ENCODE results near the gene KRT16.
"Not testable (repeated sequence)": the region's sequence is repeated elsewhere in the genome, so short reads cannot be mapped to it uniquely, and the experiment has no call there.

The KRT16 gene

DNA sequence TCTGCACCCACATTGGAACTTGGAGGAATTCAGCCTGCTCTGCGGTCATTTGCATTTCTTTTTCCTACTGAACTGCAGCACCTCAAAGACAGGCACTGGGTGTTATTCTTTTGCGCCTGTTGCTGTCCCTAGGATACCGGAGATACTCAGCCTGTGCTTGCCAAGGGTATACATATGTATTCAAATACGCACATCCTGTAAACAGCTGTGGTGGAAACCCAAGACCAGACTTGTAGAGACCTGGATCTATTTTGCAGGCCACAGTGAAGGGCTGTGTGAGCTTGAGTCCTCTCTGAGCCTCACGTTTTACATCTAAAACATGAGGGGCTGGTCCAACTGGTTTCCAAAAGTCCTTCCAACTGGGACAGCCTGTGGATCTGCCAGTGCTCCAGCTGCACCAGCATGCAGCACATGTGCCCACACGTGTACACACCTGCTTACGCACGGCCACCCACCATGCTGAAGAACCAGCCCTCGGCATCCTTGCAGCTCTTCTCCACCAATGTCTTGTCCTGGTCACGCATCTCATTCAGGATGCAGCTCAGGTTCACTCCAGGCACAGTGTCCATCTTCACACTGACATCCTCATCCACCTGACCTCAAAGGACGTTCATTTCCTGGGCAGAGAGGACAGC, 16.2 kb upstream of the KRT16 start:
- DNase-seq (ENCODE audit: low read depth in 2 of 2, low spot score in 1 of 2): not testable (repeated sequence)

DNA sequence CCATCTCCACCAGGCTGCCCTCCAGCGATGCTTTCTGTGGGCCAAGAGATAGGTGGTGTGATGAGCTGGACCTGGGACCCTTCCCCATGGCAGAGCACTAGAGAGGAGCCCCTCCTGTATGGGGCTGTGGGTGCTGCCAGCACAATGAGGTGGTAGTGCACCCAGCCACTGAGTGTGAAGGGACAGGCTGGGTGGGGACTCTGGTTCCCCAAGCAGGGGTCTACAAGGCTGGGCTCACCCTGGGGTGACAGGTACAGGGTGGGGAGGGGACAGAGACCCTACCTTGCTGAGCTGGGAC, 15.5 kb upstream of the KRT16 start:
- DNase-seq (ENCODE audit: low read depth in 2 of 2, low spot score in 1 of 2): not testable (repeated sequence)

DNA sequence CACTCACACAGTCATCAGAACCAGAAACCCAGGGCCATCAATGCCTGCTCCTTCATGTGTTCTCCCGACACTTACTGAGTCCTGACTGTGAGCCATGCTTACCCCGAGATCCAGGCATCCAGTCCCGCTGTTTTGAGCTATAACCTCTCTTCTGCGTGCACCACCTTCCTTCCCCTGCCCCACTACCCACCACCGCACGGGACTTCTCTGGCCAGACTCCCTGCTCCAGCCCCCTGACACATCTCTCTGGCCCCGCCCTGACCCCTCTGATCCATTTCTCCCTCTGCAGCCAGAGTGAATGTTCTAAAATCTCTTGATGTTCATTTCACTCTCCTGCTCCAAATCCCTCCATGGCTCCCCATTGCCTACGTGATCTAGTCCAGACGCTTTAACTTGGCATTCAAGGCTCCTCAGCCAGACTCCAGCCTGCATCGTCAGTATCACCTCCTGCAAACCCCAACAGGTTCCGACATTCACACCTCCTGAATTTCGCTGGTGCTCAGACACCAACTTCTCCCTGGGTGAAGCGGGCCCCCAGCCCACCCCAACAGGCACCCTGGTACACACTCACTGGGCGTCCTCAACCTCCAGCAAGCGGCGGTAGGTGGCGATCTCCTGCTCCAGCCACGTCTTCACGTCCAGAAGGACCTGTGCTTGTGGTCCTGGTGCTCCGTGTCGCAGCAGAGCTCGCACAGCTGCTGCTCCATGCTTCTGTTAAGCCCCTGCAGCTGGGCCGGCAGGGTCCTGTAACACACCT, 14.9 kb upstream of the KRT16 start:
- DNase-seq (ENCODE audit: low read depth in 2 of 2, low spot score in 1 of 2): no peak

DNA sequence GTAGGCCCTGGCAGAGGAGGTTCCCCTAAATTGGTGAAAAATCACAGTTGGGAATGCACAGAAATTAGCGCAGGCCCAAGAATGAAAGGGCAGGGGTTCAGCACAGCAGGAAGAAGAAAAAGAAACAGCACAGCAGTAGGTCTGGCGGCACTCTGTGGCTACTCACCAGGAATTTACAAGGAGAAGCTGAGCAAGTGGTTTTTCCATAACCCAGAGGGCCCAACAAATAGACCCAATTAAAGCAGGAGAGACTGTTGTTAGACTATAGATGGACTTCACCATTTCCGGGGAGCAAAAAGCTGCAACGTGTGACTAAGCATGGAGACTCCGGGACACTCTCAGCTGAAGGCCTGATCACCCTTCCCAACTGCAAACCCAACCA, 14.3 kb upstream of the KRT16 start:
- not testable (repeated sequence) for DNase-seq (ENCODE audit: low read depth in 2 of 2, low spot score in 1 of 2)

DNA sequence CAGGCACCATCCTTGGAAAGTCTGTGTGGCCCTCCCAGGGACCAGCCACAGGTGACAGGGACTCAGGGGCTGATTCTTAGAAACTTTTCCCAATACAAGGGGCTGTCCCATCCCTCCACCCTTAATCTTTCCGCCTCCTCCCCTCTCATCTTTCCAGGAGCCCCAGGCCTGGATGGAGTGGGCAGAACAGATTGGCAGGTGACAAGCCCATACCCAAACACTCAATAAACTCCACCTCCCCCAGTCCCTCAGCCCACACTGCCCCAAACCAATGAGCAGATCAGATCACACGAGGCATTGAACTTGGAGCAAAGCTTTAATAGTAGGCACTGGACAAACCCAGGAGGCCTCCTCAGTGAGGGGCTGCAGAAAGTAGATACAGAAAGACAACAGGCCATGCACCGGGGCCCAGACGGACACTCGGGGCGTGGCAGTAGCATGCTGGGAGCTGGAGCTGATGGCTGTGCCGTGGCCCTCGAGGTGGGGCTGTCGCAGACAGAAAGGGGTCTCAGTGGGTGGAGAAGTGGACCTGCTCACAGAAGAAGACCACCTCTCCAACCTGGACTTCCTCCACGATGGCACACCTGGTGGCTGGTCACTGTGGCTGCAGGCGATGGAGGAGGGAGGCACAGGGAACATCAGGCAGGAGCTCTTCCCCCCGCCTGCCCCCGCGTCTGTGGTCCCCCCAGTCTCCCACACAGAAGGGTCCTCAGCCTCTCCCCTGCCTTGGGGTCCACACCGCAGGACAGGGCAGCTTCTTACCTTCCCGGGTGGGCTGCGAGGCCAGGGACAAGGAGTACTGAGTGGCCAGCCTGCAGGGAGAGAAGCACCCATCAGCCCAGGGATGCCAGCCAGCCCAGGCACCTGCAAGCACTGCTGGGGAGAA, 13.7 kb upstream of the KRT16 start:
- not testable (repeated sequence) for DNase-seq (ENCODE audit: low read depth in 2 of 2, low spot score in 1 of 2)

DNA sequence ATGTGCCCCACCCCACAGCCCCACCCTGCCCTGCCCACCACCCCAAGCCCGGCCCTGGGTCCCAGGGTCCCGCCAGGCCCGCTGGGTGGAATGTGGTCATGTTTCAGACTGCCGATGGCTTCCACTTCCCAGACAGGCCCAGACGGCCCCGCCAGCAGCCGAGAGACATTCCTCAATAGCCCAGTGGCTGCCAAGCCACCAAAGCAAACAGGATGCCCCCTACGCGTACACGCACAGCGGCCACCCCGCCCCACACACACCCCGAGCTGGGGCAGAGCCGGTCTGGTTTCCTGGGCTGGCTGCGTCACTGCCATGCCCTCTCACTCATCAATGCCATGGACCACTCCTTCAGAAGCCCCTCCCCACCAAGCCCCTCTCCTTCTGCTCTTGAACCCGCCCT, 13.0 kb upstream of the KRT16 start:
- DNase-seq (ENCODE audit: low read depth in 2 of 2, low spot score in 1 of 2): no peak

DNA sequence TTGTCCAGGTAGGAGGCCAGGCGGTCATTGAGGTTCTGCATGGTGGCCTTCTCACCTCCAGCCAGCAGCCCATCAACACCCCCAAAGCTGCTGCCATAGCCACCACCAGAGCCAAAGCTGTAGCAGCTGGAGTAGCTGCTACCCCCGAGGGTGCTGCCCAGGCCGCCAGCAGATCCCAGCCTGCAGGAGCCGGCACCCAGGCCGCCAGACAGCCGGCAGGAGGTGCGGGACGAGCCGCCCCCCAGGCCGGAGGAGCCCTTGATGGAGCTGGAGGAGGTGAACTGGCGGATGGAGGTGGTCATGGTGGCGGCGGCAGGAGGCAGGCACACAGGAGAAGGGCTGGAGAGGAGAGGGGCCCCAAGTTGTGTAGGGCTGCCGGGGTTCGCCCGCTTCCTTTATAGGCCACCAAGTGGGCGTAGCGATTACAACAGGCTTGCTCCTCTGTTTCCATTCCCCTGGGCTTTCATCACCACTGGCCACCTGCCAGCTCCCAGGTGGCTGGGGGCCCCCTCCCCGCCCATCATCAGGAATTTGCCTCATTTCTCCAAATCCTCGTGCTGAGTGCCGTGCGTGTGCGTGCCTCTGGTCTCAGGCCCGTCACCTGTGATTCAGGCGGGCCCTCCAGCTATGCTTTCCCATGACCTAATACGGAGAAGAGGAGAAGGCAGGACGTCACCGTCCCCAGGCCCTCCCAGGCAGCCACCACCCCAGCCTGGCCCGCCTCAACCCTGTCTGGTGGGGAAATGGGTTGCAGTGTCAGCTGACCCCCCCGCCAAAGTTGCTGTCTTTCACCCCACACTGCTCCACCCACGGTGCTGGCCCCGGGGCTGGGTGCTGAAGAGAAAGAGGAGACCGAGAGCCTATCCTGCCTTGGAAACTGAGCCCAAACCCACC, 11.9 kb upstream of the KRT16 start, which contains the start of gene KRT17:
KRT17 (minus strand) TSS at position 368 of the 894 bp plus-strand sequence; CDS start at position 302, 66 bp downstream.
- DNase-seq (ENCODE audit: low read depth in 2 of 2, low spot score in 1 of 2): no peak

DNA sequence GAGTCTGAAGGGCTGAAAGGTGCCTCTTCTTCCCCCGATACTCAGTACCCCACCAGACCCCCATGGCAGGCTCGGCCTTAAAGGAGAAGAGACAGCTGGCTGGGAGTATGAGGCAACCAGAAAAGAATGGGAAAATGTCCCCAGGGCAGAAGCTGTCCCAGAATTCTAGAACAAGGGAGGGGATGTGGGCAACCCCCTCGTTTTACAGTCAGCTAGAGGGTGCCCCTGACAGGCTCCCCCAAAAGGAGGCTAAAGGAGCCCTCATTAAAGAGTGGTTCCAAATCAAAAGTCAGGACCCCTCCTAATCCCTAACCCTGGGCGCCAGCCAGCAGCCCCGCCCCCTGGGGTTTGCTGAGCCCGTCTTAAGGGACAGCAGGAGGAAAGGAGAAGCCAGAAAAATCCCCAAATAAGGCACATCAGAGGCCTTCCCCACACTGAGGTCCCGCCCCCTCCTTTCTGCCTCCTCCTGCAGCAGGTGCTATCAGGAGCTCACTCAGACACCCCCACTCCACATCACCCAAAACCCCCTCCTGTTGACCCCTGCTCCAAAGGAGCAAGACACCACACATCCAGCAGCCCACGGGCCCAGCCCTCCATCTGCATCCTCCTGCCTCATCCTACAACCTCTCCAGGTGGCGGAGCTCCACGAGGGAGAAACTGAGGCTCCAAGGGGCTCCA, 10.8 kb upstream of the KRT16 start:
- not testable (repeated sequence) for DNase-seq (ENCODE audit: low read depth in 2 of 2, low spot score in 1 of 2)

DNA sequence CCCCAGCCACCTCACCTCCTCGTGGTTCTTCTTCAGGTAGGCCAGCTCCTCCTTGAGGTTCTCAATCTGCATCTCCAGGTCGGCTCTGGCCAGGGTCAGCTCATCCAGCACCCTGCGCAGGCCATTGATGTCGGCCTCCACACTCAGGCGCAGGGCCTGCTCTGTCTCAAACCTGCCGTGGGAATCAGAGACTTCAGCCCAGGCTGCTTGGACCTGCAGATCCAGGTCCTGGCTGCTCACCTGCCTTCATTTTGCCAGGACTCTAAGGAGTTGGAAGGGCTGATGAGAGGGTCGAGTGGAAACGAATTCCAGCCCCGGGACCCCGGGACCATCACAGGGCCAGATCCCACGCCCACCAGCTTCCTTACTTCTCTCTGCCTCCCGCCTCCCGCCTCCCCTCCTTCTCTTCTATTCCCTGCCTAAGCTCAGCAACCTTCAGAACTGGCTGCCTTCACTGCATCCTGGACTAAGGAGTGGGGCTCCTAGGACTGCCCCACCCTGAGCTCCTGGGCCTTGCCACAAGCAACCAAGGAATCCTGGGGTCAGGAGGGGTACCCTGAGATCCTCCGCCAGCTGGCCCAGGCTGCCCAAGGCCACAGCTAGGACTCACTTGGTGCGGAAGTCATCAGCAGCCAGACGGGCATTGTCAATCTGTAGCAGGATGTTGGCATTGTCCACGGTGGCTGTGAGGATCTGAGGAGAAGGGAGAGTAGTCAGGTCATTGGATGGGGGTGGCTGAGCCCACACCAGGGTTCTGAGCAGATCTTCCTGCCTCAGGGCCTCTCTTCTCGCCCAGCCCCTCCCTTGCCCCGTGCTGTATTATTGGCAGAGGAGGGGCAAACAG, 10.0 kb upstream of the KRT16 start:
- DNase-seq (ENCODE audit: low read depth in 2 of 2, low spot score in 1 of 2): not testable (repeated sequence)

DNA sequence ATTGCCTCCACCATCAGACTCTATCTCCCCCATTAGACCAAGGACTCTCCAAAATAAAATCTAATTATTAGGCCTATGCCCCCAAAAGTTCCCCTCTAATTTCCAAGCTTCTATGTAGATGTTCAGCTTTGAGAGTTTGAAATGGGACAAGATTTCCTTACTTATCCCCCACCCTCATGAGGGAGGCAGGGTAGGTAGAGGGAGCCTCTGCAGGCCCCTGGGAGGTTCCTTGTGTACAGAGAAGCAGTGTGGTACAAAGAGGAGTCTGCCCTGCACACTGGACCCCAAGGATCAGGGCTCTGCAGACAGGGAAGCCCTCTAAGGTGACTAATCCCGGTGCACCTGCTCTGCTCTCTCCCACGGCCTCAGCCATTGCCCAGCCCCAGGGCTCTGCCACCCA, 9.3 kb upstream of the KRT16 start:
- no peak for DNase-seq (ENCODE audit: low read depth in 2 of 2, low spot score in 1 of 2)

DNA sequence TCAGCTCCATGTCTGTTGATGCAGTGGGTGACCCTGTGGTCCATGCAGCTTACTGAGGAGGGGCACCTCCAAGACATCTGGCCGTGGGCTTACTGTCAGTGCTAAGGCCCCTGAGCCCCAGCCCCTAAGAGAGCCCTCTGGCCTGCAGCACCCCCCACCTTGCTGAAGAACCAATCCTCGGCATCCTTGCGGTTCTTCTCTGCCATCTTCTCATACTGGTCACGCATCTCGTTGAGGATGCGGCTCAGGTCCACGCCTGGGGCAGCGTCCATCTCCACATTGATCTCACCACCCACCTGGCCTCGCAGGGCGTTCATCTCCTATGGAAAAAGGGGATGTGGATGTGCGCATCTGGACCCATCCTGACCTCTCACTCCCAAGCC, 8.9 kb upstream of the KRT16 start:
- not testable (repeated sequence) for DNase-seq (ENCODE audit: low read depth in 2 of 2, low spot score in 1 of 2)

DNA sequence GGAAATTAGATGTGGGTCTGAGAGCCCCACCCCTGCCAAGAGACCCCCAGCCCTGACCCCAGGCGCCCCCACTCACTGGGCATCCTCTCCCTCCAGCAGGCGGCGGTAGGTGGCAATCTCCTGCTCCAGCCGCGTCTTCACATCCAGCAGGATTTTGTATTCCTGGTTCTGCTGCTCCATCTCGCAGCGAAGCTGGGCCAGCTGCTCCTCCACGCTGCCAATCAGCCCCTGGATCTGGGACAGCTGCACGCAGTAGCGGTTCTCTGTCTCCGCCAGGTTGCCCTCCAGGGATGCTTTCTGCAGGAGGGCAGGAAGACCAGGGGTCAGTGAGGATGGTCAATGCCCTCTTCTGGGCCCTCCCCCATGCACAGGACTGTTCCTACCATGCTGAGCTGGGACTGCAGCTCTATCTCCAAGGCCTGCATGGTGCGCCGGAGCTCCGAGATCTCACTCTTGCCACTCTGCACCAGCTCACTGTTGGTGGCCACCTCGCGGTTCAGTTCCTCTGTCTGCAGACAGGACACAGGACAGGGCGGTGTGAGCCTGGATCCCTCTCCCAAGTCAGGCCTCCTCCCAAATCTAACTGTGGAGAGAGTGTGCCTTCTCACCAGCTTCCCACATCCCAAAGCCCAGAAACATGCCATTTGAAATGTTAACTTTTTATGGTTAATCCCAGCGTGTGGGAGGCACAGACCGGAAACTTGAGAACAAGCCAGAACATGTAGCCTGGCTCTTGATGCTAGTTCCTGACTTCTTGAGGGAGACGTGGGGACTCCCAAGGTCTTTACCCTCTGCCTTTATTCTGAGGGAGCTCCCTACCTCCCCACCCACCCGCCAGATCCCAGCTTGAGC, 8.2 kb upstream of the KRT16 start:
- no peak for DNase-seq (ENCODE audit: low read depth in 2 of 2, low spot score in 1 of 2)

DNA sequence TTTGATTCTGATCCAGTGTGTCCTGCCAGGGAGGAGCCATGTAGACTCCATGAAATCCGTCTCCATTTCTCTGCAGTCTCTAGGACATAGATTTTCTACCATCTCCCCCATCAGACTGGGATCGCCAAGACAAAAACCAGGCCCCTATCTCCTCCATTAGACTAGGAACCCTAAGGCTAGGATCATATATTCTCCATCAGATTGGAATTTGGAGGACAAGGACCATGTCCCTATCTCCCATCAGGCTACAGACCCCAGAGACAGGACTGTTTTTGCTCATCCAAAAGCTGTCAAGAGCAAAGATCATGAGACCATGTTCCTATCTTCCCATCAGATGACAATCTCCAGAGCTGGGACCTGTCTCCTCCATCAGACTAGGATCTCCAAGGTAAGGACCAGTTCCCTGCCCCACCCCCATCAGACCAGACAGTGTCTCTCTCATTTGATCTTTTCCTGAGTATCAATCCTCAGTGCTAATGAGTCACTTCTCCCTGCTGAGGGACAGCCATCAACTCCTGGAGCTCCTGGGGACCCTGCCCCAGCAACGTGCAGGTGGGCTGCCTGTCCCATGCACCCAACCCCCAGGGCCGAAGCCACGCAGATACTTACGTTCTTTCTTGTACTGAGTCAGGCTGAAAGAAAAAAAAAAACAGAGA, 7.5 kb upstream of the KRT16 start:
- not testable (repeated sequence) for DNase-seq (ENCODE audit: low read depth in 2 of 2, low spot score in 1 of 2)

DNA sequence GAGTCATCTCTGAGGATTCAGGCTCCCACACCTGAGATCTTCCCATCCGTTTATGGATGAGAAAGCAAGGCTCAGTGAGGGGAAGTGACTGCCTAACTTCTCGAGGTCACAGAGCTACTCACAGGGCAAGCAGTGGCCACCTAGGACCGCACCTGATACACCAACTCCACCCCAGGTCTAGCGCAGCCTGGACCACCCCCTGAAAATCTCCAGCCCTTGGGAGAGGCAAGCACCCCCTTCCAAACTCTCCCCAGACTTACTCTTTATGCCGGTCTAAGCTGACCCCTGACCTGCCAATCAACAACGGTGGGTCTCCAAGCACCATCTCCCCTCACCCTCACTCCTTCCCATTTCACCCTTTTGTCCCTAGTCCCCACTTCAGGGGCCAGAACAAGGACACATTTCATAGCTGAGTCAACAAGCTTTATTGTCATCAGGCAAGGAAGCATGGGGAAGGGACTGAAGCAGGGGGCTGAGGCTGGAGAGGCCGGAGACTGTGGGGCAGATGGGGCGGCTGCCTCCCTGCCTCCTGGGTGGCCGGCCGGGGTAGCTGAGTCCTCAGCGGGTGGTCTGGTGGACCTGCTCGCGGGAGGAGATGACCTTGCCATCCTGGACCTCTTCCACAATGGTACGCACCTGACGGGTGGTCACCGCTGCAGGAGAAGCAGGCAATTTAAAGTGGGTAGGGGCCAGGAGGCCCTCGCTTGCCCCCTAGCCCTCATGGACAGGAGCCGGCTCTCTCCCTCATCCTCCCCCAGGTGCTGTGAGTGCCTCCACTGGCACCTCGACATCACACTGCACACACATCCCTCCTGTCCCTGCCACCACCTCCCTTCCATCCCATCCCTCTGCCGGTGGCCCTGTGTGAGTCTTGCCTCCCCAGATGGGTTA, 6.7 kb upstream of the KRT16 start:
- DNase-seq (ENCODE audit: low read depth in 2 of 2, low spot score in 1 of 2): no peak

DNA sequence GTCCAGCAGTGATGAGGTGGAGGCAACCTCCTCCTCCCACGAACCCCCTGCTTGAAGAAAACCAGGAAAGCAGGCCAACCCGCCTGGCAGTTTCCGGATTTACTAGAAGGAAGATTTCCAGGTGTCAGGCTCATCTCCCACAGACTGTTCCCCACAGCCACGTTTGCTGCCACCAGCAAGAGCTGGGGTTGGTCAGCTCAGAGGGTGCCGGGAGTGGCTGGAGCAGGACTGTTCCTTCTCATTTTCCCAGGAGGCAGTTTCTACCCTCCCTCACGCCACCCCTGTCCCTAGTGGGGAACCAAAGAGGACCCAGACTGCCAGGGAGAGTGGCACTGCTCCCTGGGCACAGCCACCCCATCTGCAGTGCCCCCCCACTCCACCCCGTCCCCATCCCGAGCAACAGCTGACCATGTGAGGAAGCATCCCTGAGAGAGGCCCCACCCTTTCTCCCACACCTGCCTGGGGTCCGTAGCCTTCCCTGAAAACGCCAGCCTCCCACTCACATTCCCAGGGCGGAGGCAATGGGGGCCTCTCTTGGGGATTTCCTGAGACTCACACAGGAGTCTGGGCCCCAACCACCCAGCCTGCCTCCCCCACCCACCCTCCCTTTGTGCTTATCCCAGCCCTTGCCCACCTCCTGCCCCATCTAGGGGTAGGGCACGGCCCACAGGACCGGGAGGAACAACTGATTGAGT, 5.9 kb upstream of the KRT16 start:
- no peak for DNase-seq (ENCODE audit: low read depth in 2 of 2, low spot score in 1 of 2)

DNA sequence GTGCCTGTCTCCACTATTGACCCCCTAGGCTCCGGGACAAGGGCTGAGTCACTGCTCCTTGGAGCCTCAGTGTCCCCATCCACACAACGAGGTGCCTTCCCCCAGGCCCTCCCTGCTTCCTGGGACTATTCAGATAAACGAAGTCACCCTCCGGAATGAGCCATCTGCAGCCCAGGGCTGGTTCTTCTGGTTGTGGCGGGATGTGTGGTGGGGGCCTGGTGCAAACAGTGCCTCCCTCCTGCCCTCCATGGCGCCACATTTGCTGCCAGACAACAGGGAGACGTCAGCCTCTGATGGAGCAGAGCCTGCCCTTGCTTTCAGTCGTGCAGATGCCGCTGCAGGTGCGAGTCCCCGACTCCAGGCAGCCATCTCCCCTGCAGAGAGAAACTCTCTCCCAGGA, 5.1 kb upstream of the KRT16 start:
- DNase-seq (ENCODE audit: low read depth in 2 of 2, low spot score in 1 of 2): no peak

Measured in stimulated activated CD8-positive, alpha-beta memory T cell treated with anti-CD3 and anti-CD28 coated beads, Interleukin-4, amount 100 ng/mL, for 1 hour (primary cell).